ENCODE measurements around the gene PHETA2.
"Not testable (repeated sequence)": the region's sequence is repeated elsewhere in the genome, so short reads cannot be mapped to it uniquely, and the experiment has no call there.

PHETA2 gene

DNA sequence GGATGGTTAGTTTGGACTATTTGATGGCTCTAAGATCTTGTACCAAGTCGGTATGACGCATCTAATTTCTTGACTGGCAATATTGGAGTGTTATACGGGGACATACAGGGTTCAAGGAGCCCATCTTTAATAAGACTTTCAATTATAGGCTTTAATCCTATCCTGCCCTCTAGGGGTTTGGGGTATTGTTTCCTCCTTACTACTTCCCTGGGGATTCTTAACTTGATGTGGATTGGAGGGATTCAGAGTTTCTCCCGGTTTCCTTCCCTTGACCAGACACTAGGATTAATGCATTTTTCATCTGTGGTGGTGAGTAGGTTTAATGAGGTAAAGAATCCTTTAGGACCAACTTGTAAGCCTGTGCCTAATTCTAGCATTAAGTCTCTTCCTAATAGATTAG lies 37.8 kb downstream of the PHETA2 start:
- no peak for DNase-seq

DNA sequence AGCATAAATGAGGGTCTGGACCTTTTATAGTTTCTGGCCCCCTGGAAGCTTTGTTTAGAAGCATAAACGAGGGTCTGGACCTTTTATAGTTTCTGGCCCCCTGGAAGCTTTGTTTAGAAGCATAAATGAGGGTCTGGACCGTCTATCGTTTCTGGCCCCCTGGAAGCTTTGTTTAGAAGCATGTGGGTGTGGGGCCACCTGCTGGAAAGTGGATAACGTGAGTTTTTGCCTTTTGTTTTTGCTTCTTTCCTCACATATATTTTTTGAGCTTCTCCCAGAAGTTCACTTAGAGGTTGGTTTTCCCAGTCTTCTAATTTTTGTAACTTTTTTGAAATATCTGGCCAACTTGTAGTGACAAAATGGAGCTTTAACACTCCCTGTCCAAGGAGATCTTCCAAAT lies 38.7 kb downstream of the PHETA2 start:
- DNase-seq = not testable (repeated sequence)

DNA sequence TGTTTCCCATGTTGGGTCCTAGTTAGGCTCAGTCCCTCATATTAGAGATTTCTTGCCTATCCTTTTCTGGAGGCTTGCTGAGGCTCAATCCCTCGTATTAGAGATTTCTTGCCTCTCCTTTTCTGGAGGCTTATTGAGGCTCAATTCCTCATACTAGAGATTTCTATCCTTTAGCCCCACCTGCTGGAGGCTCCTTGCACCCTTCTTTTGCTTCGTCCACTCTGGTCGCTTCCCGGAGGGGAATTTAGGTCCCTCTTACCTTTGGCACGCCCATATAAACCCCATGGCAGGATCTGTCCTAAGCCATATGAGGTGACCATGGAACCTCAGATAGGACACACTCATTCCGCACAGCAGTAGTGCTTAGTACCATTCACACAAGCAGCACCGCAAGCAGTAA lies 40.7 kb downstream of the PHETA2 start:
- no peak for DNase-seq

DNA sequence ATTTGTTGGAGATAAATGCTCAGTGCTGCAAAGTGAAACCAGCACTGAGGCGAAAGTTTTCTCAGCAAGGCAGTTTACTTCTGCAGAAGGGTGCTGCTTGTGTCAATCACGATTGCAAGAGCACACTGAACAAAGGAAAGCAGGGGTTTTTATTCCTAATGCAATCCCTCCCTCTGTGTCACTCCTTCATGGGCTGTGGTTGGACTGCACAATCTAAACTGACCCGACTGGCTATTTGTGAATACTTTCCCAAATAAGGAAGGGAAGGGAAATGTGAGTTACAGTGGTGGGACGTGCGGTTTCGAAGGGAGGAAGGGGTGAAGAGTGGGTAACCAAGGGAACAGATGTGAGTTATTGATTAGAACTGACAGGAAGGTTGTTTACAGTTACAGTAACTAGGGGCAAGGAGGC lies 41.4 kb downstream of the PHETA2 start:
- not testable (repeated sequence) for DNase-seq

DNA sequence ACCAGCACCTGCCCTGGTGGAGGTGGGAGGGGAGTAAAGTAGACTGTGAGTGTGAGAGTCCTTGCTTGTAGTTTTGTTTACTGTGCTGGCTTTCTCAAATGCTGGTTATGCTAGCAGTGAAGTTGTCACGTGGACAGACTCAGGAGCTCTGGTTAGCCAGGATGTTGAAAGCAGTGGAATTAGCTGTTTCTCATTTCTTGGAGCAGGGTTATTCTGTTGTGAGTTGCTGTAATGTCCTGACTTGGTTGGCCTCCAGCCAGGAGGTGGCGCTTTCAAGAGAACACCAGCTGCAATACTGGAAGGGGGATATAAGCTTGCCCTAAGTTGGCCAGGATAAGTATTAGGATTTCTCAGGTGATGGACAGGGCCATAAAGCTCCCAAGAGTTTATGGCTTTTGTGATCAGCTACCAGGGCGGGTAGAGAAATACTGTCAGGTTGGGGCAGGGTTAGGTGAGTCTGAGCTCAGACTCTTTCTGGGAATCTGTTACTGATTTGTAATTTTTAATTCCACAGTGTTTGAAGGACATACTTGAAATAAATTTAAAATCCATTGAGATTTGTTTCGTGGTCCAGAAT lies 42.9 kb downstream of the PHETA2 start:
- no peak for DNase-seq

DNA sequence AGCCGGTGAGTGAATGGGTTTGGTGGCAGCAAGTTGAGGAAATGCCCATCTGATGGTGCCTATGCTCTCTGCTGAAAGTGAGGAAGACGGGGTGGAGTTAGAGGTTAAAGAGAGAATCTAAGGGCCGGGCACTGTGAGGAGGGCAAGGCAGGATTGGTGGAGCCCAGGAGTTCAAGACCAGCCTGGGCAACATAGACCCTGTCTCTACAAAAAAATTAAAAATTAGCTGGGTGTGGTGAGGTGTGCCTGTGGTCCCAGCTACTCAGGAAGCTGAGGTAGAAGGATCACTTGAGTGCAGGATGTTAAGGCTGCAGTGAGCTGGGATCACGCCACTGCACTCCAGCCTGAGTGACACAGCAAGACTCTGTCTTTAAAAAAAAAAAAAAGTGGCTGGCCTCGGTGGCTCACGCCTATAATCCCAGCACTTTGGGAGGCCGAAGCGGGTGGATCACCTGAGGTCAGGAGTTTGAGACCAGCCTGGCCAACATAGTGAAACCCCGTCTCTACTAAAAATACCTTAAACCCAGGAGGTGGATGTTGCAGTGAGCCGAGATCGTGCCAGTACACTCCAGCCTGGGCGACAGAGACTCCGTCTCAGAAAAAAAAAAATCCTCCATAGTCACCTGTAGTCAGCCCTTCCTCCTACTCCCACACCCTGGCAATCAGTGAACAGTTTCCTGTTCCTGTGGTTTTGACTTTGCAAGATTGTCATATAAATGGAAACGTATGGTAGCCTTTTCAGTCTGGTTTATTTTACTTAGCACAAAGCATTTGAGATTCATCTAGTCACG lies 46.4 kb downstream of the PHETA2 start:
- DNase-seq = not testable (repeated sequence)

DNA sequence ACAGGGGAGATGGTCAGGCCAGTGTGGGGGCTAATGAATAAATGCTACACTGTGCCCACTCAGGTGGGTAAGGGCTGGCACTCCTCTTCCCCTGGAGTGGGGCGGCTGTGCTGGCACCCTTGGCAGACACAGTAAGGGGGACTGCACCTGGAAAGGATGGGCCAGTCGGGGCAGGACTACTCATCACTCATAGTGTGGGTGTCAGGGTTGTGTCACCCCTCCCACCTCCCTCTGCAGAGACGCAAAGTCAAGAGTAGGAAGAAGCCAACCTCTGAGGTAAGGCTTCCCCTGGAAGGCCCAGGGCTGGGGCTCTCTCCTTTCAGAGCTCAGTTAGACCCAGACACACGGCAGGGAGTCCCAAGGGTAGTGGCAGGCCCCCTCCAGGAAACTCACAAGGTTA lies 49.5 kb downstream of the PHETA2 start:
- not testable (repeated sequence) for DNase-seq

DNA sequence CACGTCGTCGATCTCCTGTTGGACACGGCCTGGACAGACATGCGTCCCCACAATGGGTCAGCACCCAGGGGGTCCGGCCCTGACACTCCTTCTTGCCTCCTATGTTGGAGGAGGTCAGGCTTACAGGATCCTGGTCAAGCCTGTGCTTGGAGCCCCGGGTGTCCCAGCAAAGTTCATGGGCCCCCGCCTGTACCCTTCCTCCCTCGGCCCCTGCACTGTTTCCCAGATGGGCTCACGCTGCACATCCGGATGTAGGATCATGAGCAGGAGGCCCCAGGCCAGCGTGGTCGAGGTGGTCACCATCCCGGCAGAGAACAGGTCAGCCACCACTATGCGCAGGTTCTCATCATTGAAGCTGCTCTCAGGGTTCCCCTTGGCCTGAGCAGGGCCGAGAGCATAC lies 53.6 kb downstream of the PHETA2 start:
- DNase-seq = no peak

DNA sequence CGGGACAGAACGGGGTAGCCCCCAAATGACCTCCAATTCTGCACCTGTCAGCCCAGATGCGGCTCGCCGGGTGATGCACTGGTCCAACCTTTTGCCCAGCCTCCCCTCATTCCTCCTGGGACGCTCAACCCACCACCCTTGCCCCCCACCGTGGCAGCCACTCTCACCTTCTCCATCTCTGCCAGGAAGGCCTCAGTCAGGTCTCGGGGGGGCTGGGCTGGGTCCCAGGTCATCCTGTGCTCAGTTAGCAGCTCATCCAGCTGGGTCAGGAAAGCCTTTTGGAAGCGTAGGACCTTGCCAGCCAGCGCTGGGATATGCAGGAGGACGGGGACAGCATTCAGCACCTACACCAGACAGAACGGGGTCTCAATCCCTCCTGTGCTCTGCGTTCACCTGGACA lies 54.0 kb downstream of the PHETA2 start:
- not testable (repeated sequence) for DNase-seq

Measured in NCI-H2081 (cell line).